SK-N-SH (cell line): ENCODE measurements around the gene PLEKHA3. TPM values are rescaled to one million over a fixed set of nuclear protein-coding genes. Genes with fewer than 3 reads are reported as not detected.

ENCODE experiments used
- CTCF ChIA-PET: fragments of 300-600, 350-600 bp; formaldehyde crosslinking; extraction: SDS; loops from one replicate; lab custom pipeline; 2021; lab: Yijun Ruan, JAX
- POLR2A ChIA-PET: fragments of 350-600 bp; sonication (Branson Sonifier 250); formaldehyde crosslinking; extraction: SDS; loops from one replicate; lab custom pipeline; 2020; ENCODE audit warnings: antibody characterized with exemption, inconsistent platforms; lab: Yijun Ruan, JAX
- DNase-seq: peaks from one replicate; pipeline ENCODE4 v3.0.0; 2012
- H2AFZ ChIP-seq: fragments of 200-600 bp; sonication (generic); 2 replicates; pipeline ENCODE4 v1.8.1; 2016; ENCODE audit warnings: antibody characterized with exemption, mild to moderate bottlenecking, low read depth
- H3F3A ChIP-seq: fragments of 200-600 bp; sonication (generic); replicated peaks from 2 replicates; pipeline ENCODE3; 2016; ENCODE audit warnings: antibody characterized with exemption, mild to moderate bottlenecking; ENCODE audit not compliant: insufficient read depth
- H3K27ac ChIP-seq, 2 experiments: fragments of 200-500 bp in 1 of 2; fragments of 200-600 bp in 1 of 2; sonication (Bioruptor generic) in 1 of 2; sonication (generic), shearing (Covaris generic) in 1 of 2; 2 replicates each; pipeline versions ENCODE4 v1.5.1 to v1.6.1; 2014 to 2016; ENCODE audit warnings: low read depth in 2 of 2, inconsistent platforms in 1 of 2, low read length in 1 of 2, mild to moderate bottlenecking in 1 of 2, mixed read lengths in 1 of 2
- H3K27me3 ChIP-seq: fragments of 200-600 bp; sonication (generic), shearing (Covaris generic); 2 replicates; pipeline ENCODE4 v1.6.1; 2016; ENCODE audit warnings: mixed run types; ENCODE audit not compliant: insufficient read depth
- H3K36me3 ChIP-seq, 2 experiments: fragments of 200-500 bp in 1 of 2; fragments of 200-600 bp in 1 of 2; sonication (Bioruptor generic) in 1 of 2; sonication (generic) in 1 of 2; replicated peaks in 1 of 2; 2 replicates each; pipeline versions ENCODE3 to v1.5.1; 2014 to 2016; ENCODE audit warnings: low read length in 1 of 2, mild to moderate bottlenecking in 1 of 2; ENCODE audit not compliant: insufficient read depth in 2 of 2, control insufficient read depth in 1 of 2
- H3K4me1 ChIP-seq, 2 experiments: fragments of 200-500 bp in 1 of 2; fragments of 200-600 bp in 1 of 2; sonication (Bioruptor generic) in 1 of 2; sonication (generic), shearing (Covaris generic) in 1 of 2; 2 replicates each; pipeline versions ENCODE4 v1.5.1 to v1.6.1; 2014 to 2016; ENCODE audit warnings: low read depth in 1 of 2, low read length in 1 of 2, mixed run types in 1 of 2; ENCODE audit not compliant: insufficient read depth in 2 of 2, control insufficient read depth in 1 of 2
- H3K4me2 ChIP-seq: fragments of 200-600 bp; sonication (generic), shearing (Covaris generic); 2 replicates; pipeline ENCODE4 v1.6.1; 2017; ENCODE audit warnings: mixed run types
- H3K4me3 ChIP-seq, 2 experiments: fragments of 200-500 bp in 1 of 2; fragments of 200-600 bp in 1 of 2; sonication (Bioruptor generic) in 1 of 2; sonication (generic), shearing (Covaris generic) in 1 of 2; 2 replicates each; pipeline versions ENCODE4 v1.5.1 to v1.8.1; 2014 to 2016; ENCODE audit warnings: low read depth in 2 of 2, inconsistent platforms in 1 of 2, low read length in 1 of 2, mild to moderate bottlenecking in 1 of 2, mixed read lengths in 1 of 2, moderate library complexity in 1 of 2
- H3K79me2 ChIP-seq: fragments of 200-600 bp; sonication (generic); 2 replicates; pipeline ENCODE4 v1.8.1; 2017; ENCODE audit warnings: mild to moderate bottlenecking; ENCODE audit not compliant: insufficient read depth
- H3K9ac ChIP-seq: fragments of 200-600 bp; sonication (generic); 2 replicates; pipeline ENCODE4 v1.6.1; 2017; ENCODE audit warnings: mixed run types
- H3K9me2 ChIP-seq: fragments of 200-600 bp; sonication (generic); 2 replicates; pipeline ENCODE4 v1.6.1; 2017; ENCODE audit warnings: mixed run types
- H3K9me3 ChIP-seq: fragments of 200-600 bp; sonication (generic); 2 replicates; pipeline ENCODE4 v1.6.1; 2017; ENCODE audit warnings: mixed run types, mild to moderate bottlenecking, moderate library complexity
- H4K20me1 ChIP-seq: fragments of 200-600 bp; sonication (generic); 2 replicates; pipeline ENCODE4 v1.6.1; 2017; ENCODE audit warnings: mild to moderate bottlenecking, mixed run types; ENCODE audit not compliant: insufficient read depth
- CTCF ChIP-seq: fragments of 200-600 bp; sonication (generic); IDR thresholded peaks from 2 replicates; pipeline ENCODE4 v1.6.1; 2017; ENCODE audit warnings: antibody characterized with exemption, mild to moderate bottlenecking, moderate library complexity
- ELF1 ChIP-seq: IDR thresholded peaks from 2 replicates; pipeline ENCODE4 v1.4.0; 2012
- EZH2phosphoT487 ChIP-seq: fragments of 200-600 bp; sonication (generic); IDR thresholded peaks from 2 replicates; pipeline ENCODE4 v1.6.1; 2017; ENCODE audit warnings: low read depth, mixed run types, mild to moderate bottlenecking, antibody characterized with exemption, moderate library complexity, borderline replicate concordance
- GABPA ChIP-seq: IDR thresholded peaks from 2 replicates; pipeline ENCODE4 v1.4.0; 2012; ENCODE audit warnings: low read depth, mild to moderate bottlenecking
- IRF3 ChIP-seq: fragments of 150-350 bp; IDR thresholded peaks from 2 replicates; pipeline ENCODE4 v1.6.1; 2016; ENCODE audit warnings: mild to moderate bottlenecking, low read depth, low read length
- JUND ChIP-seq: IDR thresholded peaks from 2 replicates; pipeline ENCODE4 v1.4.0; 2012
- MEF2A ChIP-seq: IDR thresholded peaks from 2 replicates; pipeline ENCODE4 v1.4.0; 2012; ENCODE audit warnings: low read depth, borderline replicate concordance
- MXI1 ChIP-seq: IDR thresholded peaks from 2 replicates; pipeline ENCODE4 v1.6.1; 2012; ENCODE audit warnings: mild to moderate bottlenecking, low read depth, low read length, improper control_type of control experiment
- NRF1 ChIP-seq: IDR thresholded peaks from 2 replicates; pipeline ENCODE4 v1.6.1; 2012; ENCODE audit warnings: low read depth, mild to moderate bottlenecking, low read length
- PBX3 ChIP-seq: IDR thresholded peaks from 2 replicates; pipeline ENCODE4; 2012
- POLR2AphosphoS5 ChIP-seq: IDR thresholded peaks from 2 replicates; pipeline ENCODE4 v1.6.1; 2012; ENCODE audit warnings: low read depth, low read length
- RCOR1 ChIP-seq: fragments of 150-350 bp; IDR thresholded peaks from 2 replicates; pipeline ENCODE4 v1.6.1; 2017; ENCODE audit warnings: antibody characterized with exemption, low read length
- REST ChIP-seq: IDR thresholded peaks from 2 replicates; pipeline ENCODE4 v1.6.1; 2012; ENCODE audit warnings: mild to moderate bottlenecking, low read depth, low read length, moderate library complexity
- TAF1 ChIP-seq: IDR thresholded peaks from 2 replicates; pipeline ENCODE4 v1.6.1; 2012; ENCODE audit warnings: low read depth, mild to moderate bottlenecking, low read length, moderate library complexity, borderline replicate concordance
- TCF12 ChIP-seq: IDR thresholded peaks from 2 replicates; pipeline ENCODE4 v1.4.0; 2012
- USF1 ChIP-seq: IDR thresholded peaks from 2 replicates; pipeline ENCODE4 v1.4.0; 2012; ENCODE audit warnings: low read depth, borderline replicate concordance
- YY1 ChIP-seq: IDR thresholded peaks from 2 replicates; pipeline ENCODE4 v1.4.0; 2012; ENCODE audit warnings: low read depth, mild to moderate bottlenecking
- WGBS: methylation state at CpG from one replicate; pipeline ENCODE4 v1.1.6; 2017; ENCODE audit warnings: low lambda C conversion rate; 5-methylcytosine and 5-hydroxymethylcytosine counted together
- polyA plus RNA-seq, 3 experiments: library from polyadenylated mRNA; depleted of rRNA; stranded (reverse); fragments of >200 nt; gene quantifications; 2 replicates each; pipeline ENCODE4 v1.2.3, GENCODE V29; 2012

The PLEKHA3 gene
- polyA plus RNA-seq, 1 of the 3 experiments (the other 2 are of a cell fraction), result 5.7 TPM

GRCh38 chr2:178530131-178530530 lies 49.9 kb downstream of the PLEKHA3 start:
- no peaks in the 10 kb centered on the region for H3K4me1 ChIP-seq
- H3K36me3 ChIP-seq, result peaks cover 10 to 38% of the 10 kb centered on the region in 2 experiments
- H3K27me3 ChIP-seq, result no peaks in the 10 kb centered on the region
- DNase-seq, result no peak
- 84% methylated on average over 2 of the region's 2 CpGs for WGBS
- POLR2A ChIA-PET, result no interaction called here
- no peak overlapping the region for H3K4me3 ChIP-seq
- CTCF ChIA-PET, result no interaction called here
- no peak overlapping the region for H3K4me2 ChIP-seq
- H3K9me2 ChIP-seq, result no peaks in the 10 kb centered on the region
- H3K27ac ChIP-seq, result no peak overlapping the region
- H3K79me2 ChIP-seq, result peaks cover 79% of the 10 kb centered on the region
- H3K9me3 ChIP-seq, result no peaks in the 10 kb centered on the region
- no peaks in the 10 kb centered on the region for H3F3A ChIP-seq
- no peak for TF ChIP-seq CTCF
- no peak for TF ChIP-seq TCF12
- no peak for TF ChIP-seq MEF2A
- no peak for TF ChIP-seq NRF1
- no peak for TF ChIP-seq YY1
- no peak for TF ChIP-seq POLR2AphosphoS5
- no peak for TF ChIP-seq RCOR1
- no peak for TF ChIP-seq IRF3
- no peak for TF ChIP-seq ELF1
- no peak for TF ChIP-seq USF1
- TF ChIP-seq JUND, result no peak
- no peak for TF ChIP-seq PBX3
- no peak for TF ChIP-seq REST
- no peak for TF ChIP-seq TAF1
- TF ChIP-seq MXI1, result no peak
- TF ChIP-seq EZH2phosphoT487, result no peak
- no peak for TF ChIP-seq GABPA
- TF ChIP-seq, all 33 proteins: peak for 0
- no peaks in the 10 kb centered on the region for H4K20me1 ChIP-seq
- H2AFZ ChIP-seq, result no peak overlapping the region
- H3K9ac ChIP-seq, result no peak overlapping the region
